ENCODE measurements around the gene ALDH3B1.

Gene ALDH3B1

GRCh38 chr11:68074584-68075352 lies 64.6 kb downstream of the ALDH3B1 start:
- TF ChIP-seq, protein P1, sequence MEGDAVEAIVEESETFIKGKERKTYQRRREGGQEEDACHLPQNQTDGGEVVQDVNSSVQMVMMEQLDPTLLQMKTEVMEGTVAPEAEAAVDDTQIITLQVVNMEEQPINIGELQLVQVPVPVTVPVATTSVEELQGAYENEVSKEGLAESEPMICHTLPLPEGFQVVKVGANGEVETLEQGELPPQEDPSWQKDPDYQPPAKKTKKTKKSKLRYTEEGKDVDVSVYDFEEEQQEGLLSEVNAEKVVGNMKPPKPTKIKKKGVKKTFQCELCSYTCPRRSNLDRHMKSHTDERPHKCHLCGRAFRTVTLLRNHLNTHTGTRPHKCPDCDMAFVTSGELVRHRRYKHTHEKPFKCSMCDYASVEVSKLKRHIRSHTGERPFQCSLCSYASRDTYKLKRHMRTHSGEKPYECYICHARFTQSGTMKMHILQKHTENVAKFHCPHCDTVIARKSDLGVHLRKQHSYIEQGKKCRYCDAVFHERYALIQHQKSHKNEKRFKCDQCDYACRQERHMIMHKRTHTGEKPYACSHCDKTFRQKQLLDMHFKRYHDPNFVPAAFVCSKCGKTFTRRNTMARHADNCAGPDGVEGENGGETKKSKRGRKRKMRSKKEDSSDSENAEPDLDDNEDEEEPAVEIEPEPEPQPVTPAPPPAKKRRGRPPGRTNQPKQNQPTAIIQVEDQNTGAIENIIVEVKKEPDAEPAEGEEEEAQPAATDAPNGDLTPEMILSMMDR (IDR thresholded peaks at IDR 0.05), result no peak
- Histone ChIP-seq H3K4me2 (ENCODE audit: low read length) (no peak overlapping the region), H3K36me3 (ENCODE audit: control insufficient read depth, insufficient read depth, low read length) (no peaks in the 10 kb centered on the region)

DNA sequence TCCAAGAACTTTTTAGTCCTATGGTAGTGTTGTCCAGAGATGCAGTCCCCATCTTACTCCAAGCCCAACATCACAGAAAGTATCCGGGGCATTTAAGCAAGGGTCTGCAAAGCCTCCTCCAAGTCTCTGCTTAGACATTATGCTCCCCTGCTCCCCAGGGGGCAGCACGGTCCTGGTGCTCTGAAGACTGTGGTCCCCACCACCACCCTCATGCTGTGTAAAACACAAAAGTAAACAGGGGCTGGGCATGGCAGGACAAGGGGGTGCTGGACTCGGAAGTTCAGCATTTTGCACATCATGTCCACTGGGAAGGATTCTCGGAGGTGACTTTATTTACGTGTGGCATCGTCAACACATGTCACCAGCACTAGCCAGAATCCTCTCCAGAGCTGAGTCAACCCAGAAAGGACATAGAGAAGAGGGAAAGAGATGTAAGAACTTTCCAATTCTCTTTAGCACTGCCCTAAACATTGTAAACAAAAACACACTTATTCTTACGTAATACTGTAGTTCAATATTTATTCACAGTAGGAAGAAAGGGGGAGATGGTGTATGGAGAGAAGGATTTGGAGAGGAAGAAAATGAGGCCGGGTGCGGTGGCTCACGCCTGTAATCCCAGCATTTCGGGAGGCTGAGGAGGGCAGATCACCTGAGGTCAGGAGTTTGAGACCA lies 66.4 kb downstream of the ALDH3B1 start:
- H3K27me3 ChIP-seq (ENCODE audit: control insufficient read depth, insufficient read depth, low read length), result no peaks in the 10 kb centered on the region
- no peak overlapping the region for H3K27ac ChIP-seq
- H2AFZ ChIP-seq, result no peak overlapping the region
- H3K36me3 ChIP-seq (ENCODE audit: control insufficient read depth, insufficient read depth, low read length), result no peaks in the 10 kb centered on the region
- TF ChIP-seq, protein P1 (IDR thresholded peaks at IDR 0.05), result no peak
- no peaks in the 10 kb centered on the region for H3K4me1 ChIP-seq
- H3K79me2 ChIP-seq, result no peaks in the 10 kb centered on the region
- no peaks in the 10 kb centered on the region for H3K9me3 ChIP-seq (ENCODE audit: control insufficient read depth, low read length)
- no peak overlapping the region for H3K4me2 ChIP-seq (ENCODE audit: low read length)
- H3K4me3 ChIP-seq (ENCODE audit: low read depth, low read length), result no peak overlapping the region
- H3K9ac ChIP-seq, result no peak overlapping the region

More at GRCh38 chr11:68074584-68075352, 64.6 kb downstream of the ALDH3B1 start:
- no peak overlapping the region for H3K4me3 ChIP-seq (ENCODE audit: low read depth, low read length)
- no peaks in the 10 kb centered on the region for H3K9me3 ChIP-seq (ENCODE audit: control insufficient read depth, low read length)
- H2AFZ ChIP-seq, result no peak overlapping the region
- H3K27ac ChIP-seq, result no peak overlapping the region
- H3K9ac ChIP-seq, result no peak overlapping the region
- no peaks in the 10 kb centered on the region for H3K79me2 ChIP-seq
- H3K27me3 ChIP-seq (ENCODE audit: control insufficient read depth, insufficient read depth, low read length), result no peaks in the 10 kb centered on the region
- no peaks in the 10 kb centered on the region for H3K4me1 ChIP-seq

DNA sequence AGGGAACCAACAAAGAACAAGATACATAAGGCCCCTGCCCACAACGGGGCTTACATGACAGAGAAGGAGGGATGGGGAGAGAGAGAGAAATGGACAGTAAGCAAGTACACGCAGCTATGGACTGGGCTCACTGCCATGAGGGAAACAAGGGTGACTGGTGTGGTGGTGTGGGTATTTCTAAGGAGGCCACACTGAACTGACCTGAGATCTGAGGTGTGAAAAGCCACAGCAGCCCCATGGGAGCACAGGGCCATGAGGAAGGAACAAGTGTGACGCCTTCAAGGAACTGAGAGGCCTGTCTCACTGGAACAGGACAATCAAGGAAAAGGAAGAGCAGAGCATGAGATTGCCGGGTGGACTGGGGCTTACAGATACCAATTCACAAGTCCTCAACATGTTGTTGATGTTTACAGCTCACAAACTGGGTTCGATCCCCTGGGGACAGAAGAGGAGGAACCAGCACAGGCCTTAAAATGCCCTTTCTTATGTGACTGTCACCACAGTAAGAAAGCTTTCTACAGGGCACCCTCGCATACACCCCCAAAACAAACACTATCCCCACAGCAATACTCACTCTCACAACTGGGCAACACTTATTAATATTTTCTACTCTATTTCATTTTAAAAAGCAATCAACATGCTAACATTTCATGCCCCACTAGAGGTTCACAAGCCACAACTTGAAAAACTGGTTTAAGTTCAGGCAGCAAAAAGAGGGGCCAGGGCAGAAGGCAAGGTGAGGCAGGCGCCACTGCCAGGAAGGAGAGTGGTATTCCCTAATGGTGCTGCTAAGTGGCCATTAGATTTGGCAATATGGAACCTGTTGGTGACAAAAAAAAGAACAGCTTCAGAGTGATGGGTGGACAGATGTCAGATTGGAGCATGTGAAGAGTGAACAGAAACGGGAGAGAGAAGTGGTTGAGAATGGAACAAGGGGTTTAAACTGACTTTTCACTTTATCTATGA lies 67.8 kb downstream of the ALDH3B1 start:
- Histone ChIP-seq H3K9ac (no peak overlapping the region), H3K27ac (no peak overlapping the region), H2AFZ (no peak overlapping the region), H3K4me2 (ENCODE audit: low read length) (no peak overlapping the region), H3K79me2 (no peaks in the 10 kb centered on the region), H3K36me3 (ENCODE audit: control insufficient read depth, insufficient read depth, low read length) (no peaks in the 10 kb centered on the region), H3K4me3 (ENCODE audit: low read depth, low read length) (no peak overlapping the region), H3K9me3 (ENCODE audit: control insufficient read depth, low read length) (no peaks in the 10 kb centered on the region), H3K27me3 (ENCODE audit: control insufficient read depth, insufficient read depth, low read length) (no peaks in the 10 kb centered on the region), H3K4me1 (no peaks in the 10 kb centered on the region)
- TF ChIP-seq, protein P1 (IDR thresholded peaks at IDR 0.05), result no peak
